ENCODE results near the gene ACAP3.

The ACAP3 gene

DNA sequence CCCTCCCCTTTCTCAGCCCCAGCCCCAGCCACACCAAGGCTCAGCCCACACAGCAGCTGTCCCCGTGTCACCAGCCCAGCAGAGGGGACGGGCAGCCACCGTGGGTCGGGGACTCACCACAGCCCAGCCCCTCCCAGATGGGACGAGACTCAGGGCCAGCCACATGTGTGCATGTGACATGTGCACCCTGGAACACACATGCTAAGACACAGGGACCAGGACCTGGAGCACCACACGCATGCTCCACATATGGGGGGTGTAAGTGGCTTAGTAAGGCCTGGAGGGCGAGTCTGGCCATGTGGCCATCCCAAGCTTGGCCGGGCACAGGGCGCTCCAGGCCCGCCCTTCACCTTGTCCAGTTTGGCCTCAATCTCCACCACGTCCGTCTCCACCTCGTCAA is 4.0 kb downstream of the ACAP3 start:
- no peak for DNase-seq (ENCODE audit: low read depth in 4 of 4, low spot score in 1 of 4)

DNA sequence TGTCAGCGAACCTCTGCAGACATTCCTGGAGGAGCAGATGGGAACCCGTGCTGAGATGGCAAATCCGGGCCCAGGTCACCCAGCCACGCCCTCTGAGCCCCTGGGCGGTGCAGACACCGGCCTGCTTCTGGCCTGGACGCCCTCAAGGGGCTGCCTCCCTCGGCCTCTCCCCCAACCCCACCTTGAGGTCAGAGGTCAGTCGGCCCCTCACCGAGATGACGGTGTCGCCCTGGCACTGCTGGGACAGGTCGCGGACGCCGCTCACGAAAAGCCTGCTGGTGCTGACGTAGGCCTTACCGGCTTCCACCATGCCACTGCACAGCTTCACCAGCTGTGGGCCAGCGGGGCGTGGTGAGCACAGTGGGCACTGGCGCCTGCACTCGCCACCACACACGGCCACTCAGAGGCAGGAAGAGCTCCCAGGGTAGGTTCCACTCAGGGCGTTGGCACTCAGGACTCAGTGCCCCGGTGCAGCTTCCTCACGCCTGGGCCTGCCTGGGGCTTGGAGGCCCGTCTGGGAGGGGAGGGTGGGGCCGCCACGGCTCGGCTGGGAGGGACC is 4.7 kb downstream of the ACAP3 start:
- DNase-seq (ENCODE audit: low read depth in 4 of 4, low spot score in 1 of 4) = no peak

DNA sequence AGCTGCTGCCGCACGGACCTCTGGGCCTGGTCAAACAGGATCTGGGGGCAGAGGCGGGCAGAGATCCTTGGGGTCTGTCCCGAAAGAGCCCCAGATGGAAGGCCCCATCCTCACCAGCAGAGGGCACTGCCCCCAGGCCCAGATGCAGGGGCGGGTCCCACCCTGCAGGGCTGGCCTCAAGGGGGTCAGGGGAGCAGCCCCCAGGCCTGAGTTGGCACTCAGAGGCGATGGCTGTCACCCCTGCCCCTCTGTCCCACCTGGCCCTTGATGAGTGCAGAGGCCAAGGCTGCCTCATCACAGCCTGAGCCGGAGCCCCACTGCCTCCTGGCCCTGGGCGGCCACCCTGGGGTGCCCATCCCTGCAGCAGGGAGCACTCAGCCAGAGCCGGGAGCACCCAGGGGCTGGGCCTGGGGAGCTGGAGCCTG is 5.7 kb downstream of the ACAP3 start:
- no peak for DNase-seq (ENCODE audit: low read depth in 4 of 4, low spot score in 1 of 4)

GRCh38 chr1:1300352-1300739 is 7.4 kb downstream of the ACAP3 start:
- no peak for DNase-seq (ENCODE audit: low read depth in 4 of 4, low spot score in 1 of 4)

DNA sequence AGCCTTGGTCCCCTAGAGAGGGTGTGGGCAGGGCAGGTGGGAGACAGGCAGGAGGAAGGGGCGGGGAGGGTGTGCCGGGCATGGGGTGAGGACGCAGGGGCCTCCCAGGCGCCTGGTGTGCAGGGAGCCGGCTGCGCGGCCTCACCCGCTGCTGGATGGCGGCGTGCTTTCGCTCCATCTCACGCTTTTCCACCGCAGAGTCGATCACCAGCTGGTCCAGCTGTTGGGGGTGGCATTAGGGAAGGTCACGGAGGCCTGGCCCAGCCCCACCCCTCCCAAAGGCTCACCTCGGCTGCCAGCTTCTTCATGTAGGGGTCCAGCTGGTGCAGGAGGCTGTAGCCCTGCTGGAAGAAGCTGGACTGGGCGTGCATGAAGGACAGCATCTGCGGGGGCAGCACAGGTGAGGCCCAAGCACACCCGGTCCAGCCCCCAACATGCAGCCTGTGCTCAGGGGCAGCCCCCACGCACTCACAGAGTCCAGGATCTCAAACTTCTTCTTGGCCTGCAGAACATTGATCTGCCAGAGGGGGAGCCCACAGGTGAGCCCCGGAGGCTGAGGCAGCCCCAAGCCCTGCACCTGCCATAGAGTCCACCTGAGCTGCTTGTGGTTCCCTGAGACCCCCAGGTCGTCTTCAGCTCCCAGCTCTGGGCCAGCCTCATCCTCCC is 7.9 kb downstream of the ACAP3 start:
- DNase-seq (ENCODE audit: low read depth in 4 of 4, low spot score in 1 of 4) = no peak

DNA sequence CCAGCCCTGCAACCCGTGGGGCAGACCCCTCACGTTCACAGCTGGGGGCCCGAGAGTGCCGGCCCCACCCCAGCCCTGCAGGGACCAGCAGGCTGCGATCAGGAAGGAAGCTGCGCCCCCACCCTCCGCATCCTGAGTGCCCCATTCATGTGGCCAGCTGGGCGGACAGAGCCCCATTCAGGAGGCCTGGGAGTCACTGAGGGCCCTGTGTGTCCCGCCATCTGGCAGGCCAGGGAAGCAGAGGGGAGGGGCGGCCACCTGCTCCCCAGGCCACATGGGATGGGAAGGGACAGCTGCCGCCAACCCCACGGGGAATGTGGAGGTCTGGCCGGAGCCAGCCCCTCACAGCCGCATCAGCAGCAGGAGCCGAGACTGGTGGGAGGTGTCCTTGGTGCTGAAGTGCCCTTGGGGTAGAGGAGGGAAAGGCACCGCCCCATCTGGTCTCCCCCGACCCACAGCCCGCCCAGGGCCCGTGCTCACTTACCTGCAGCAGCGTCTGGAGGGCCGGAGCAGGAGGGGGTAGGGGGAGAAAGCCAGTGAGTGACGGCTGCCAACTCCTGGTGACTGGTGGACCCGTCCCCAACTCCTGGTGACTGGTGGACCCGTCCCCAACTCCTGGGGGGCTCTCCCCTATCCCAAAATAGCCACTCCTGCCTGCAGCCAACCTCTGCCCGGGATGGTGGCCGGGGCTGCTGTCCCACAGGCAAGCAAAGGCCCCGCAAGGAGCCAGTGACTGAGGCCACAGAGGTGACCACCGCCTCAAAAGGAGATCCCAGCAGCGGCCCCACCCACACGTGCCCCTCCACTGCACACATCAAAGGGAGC is 8.7 kb downstream of the ACAP3 start:
- no peak for DNase-seq (ENCODE audit: low read depth in 4 of 4, low spot score in 1 of 4)

DNA sequence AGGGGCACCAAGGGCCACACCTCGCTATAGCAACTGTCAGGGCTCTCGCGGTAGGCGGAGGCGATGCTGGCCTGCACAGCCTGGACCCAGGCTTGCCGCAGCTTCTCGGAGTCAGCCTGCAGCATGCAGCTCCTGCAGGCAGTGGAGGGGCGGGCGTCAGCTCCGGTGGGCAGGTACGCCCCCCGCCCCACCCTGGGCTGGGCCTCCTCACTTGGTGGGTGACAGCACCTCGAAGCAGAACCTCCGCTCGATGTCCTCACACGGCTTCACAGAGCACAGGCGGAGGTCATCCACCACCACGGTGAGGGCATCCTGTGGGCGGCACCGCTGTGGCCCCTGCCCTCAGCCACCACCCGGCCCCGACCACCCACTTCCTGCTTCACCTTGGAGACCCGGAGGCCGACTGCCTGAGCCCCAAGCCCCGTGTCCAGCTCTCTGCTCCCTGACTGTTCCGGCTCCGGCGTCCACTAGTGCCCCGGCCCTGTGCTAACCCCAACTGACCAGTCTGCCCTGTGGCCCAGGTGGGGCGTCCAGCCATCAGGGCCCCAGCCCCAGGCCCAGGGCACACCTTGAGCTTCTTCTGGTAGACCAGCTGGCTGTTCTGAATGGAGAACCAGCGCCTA is 9.8 kb downstream of the ACAP3 start:
- no peak for DNase-seq (ENCODE audit: low read depth in 4 of 4, low spot score in 1 of 4)

GRCh38 chr1:1296070-1297061 is 11.4 kb downstream of the ACAP3 start:
- no peak for DNase-seq (ENCODE audit: low read depth in 4 of 4, low spot score in 1 of 4)

DNA sequence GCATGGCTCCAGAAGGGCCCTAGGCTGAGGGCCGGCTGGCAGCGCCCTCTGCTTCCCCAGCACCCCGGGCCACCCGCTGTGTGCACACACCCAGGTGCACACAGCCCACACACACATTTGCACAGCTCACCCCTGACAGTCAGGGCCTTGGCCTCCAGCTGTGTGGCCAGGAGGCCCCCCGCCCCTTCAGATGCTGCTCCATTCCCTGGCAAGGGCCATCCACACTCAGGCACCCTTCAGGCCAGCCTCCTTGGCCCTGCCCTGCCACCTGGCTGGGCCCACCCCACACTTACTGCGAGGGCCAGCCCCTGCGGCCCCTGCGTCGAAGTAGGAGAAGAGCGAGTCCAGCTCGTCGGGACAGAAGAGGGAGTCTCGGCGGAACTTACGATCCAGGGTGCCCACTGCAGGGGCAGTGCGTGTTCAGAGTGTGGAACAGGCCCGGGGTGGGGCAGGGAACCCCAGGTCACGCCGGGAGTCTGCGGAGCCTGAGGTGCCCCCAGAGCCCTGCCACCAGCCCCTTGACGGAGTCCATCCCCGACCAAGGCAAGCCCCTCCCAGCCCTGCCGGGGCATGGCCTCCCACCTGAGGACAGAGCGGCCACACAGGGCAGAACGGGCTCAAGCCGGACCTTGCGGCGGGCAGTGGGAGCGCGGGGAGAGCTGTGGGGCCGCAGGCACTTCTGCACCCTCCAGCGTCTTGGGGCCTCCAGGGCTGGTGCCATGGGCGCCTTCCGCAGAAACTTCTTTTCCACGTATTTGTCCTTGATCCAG is 12.4 kb downstream of the ACAP3 start:
- DNase-seq (ENCODE audit: low read depth in 4 of 4, low spot score in 1 of 4) = no peak

- no peak for DNase-seq (ENCODE audit: low read depth in 4 of 4, low spot score in 1 of 4)
Measured at GRCh38 chr1:1294250-1294890, 13.4 kb downstream of the ACAP3 start.

- no peak for DNase-seq (ENCODE audit: low read depth in 4 of 4, low spot score in 1 of 4)
Measured at GRCh38 chr1:1293263-1294249, 14.2 kb downstream of the ACAP3 start.

- no peak for DNase-seq (ENCODE audit: low read depth in 4 of 4, low spot score in 1 of 4)
Measured at GRCh38 chr1:1292851-1293250, 14.9 kb downstream of the ACAP3 start.

- DNase-seq (ENCODE audit: low read depth in 4 of 4, low spot score in 1 of 4) = no peak
Measured at GRCh38 chr1:1292442-1292779, 15.3 kb downstream of the ACAP3 start.

- peak in 3 of 4 experiments; percentile 37 to 53 (median 43) for DNase-seq (ENCODE audit: low read depth in 4 of 4, low spot score in 1 of 4)
Measured at GRCh38 chr1:1291548-1292441, 15.9 kb downstream of the ACAP3 start.

GRCh38 chr1:1291023-1291528 is 16.7 kb downstream of the ACAP3 start:
- no peak for DNase-seq (ENCODE audit: low read depth in 4 of 4, low spot score in 1 of 4)

DNA sequence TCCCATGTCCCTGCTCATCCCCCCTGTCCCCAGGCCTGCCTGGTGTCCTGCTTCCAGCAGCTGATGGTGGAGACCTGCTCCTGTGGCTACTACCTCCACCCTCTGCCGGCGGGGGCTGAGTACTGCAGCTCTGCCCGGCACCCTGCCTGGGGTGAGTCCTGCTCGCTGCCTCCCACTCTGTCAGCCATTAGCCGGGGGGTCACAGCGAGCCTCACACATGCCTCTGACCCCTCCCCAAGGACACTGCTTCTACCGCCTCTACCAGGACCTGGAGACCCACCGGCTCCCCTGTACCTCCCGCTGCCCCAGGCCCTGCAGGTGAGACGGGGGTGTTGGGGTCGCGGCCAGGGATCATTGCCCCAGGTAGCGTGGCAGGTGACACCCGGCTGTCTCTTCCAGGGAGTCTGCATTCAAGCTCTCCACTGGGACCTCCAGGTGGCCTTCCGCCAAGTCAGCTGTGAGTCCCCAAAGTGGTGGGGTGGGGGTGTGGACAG is 17.4 kb downstream of the ACAP3 start:
- peak in 3 of 4 experiments; percentile 39 to 60 (median 47) for DNase-seq (ENCODE audit: low read depth in 4 of 4, low spot score in 1 of 4)
